GM08714 (cell line): ENCODE measurements around the gene ECHDC1.
"Not testable (repeated sequence)": the region's sequence is repeated elsewhere in the genome, so short reads cannot be mapped to it uniquely, and the experiment has no call there.

Source experiments
- H3K4me3 ChIP-seq: fragments of 200-500 bp; sonication (Bioruptor generic); 2 replicates; pipeline ENCODE4 v1.5.1; 2014; ENCODE audit warnings: mild to moderate bottlenecking, low read length, inconsistent platforms
- ZNF274 ChIP-seq: IDR thresholded peaks from 2 replicates; pipeline ENCODE4 v1.6.1; 2012; ENCODE audit warnings: mild to moderate bottlenecking, low read depth, low read length

The ECHDC1 gene

DNA sequence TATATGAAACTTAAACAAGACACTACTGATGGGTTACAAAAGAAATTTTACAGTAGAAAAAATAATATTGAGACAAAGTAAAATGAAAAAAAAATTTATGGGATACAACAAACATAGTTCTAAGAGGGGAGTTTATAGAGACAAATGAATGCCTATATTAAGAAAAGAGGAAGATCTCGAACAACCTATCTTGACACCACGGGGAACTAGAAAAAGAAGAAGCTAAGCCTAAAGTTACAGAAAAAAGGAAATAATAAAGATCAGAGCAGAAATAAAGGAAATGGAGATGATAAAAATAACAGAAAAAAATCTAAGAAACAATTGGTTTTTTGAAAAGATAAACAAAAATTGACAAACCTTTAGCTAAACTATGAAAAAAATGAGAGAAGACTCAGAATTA lies 9.1 kb upstream of the ECHDC1 start:
- TF ChIP-seq ZNF274 = no peak
- H3K4me3 ChIP-seq = no peak overlapping the region

GRCh38 chr6:127349980-127350379 lies 6.6 kb upstream of the ECHDC1 start:
- TF ChIP-seq ZNF274 = no peak
- H3K4me3 ChIP-seq = no peak overlapping the region

- TF ChIP-seq ZNF274 = no peak
- H3K4me3 ChIP-seq = no peak overlapping the region
These were observed 4.7 kb upstream of the ECHDC1 start for GRCh38 chr6:127348028-127348661.

DNA sequence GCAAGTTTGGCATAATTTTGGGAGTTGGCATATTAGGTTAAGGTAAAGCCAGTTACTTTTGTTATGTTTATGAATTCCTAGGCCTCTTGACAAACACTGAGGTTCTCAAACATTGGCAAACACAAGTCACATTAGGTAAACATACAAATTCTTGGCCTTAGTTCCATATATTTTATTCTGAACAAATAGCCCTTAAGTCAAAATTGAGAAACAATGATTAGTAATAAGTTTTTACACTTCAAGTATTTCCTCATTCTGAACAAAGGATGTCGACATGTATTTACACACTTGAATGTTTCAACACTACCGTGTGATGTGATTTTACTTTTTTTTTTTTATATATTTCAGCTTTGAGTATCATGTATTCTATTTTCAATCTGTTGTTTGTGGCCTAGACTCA lies 3.8 kb upstream of the ECHDC1 start:
- TF ChIP-seq ZNF274 = no peak
- H3K4me3 ChIP-seq = no peak overlapping the region

DNA sequence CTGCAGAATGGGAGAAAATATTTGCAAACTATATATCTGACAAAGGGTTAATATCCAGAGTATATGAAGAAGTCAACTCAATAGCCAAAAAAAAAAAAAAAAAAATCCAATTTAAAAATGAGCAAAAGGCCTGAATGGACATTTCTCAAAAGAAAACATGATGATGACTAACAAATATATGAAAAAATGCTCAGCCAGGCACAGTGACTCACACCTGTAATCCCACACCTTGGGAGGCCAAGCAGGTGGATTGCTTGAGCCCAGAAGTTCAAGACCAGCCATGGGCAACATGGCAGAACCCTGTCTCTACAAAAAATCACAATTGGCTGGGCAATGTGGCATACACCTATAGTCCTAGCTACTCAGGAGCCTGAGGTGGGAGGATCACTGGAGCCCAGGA lies 2.1 kb upstream of the ECHDC1 start:
- H3K4me3 ChIP-seq = no peak overlapping the region
- no peak for TF ChIP-seq ZNF274

DNA sequence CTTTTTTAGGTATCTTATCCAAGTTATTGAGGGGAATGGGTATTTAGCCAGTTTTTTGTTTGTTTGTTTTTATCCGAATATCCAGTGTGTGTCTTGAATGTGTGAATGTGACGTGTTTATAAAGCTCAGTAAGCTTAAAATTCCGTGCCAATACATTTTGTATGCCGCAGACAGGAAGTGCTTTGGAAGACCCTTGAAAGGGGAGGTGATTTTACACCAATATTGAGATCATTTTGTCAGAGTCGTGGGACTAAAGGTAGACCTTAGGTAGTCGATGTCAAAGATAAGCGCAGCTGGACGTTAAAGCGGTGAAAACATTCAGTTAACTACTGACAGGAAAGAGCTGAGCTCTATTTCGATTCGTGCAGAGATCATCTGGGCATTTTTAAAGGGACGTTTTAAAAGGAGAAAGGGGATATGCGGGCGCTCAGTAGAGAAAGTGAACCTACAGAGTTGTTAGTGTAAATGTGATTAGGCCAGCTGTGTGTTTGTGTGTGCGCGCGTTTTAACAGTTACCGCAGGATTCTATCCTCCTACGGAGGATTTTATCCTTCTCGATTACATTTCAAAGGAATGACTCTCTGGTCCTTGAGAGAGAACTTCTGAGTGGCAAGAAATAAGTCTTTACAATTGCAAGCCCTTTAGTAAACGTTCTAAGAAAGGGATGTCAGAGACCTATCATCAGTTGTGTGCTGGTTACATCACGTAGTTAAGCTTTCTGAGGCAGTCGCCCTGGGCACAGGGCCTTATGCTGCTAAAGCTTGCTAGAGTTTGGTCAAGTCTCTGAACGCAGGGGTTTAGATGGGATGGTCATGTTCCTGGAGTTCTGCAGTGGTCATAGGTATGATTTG lies 625 bp upstream of the ECHDC1 start:
- no peak for TF ChIP-seq ZNF274

GRCh38 chr6:127342296-127342945 lies 988 bp downstream of the ECHDC1 start:
- peak overlapping the region; percentile 77 for H3K4me3 ChIP-seq
- no peak for TF ChIP-seq ZNF274

More for the DNA sequence above, 625 bp upstream of the ECHDC1 start:
- H3K4me3 ChIP-seq = peak overlapping the region; percentile 77

- peak overlapping the region; percentile 77 for H3K4me3 ChIP-seq
- no peak for TF ChIP-seq ZNF274
These were observed 1.8 kb downstream of the ECHDC1 start for GRCh38 chr6:127341471-127342202.

DNA sequence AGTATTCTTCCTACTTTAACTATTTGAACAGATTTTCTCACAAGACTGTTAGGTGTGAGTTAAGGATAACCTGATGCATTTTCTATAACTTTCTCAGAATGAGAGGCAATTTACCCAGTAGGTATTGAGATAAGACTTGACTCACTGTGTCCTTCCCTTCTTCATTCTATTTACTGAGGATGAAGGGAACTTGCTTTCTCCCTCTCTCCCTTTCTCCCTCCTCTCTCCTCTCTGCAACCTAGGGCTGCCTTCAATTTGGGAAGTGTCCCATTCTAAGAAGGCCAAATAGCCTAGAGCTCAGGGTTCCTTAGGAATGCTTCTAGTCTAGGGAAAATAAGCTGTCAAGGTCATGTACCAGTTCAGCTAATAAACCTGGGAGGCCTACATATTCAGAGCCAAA lies 3.2 kb downstream of the ECHDC1 start:
- TF ChIP-seq ZNF274 = no peak
- peak overlapping the region; percentile 23; the same call in 1 of the 2 replicates for H3K4me3 ChIP-seq

- no peak overlapping the region for H3K4me3 ChIP-seq
- TF ChIP-seq ZNF274 = no peak
These were observed 4.5 kb downstream of the ECHDC1 start for GRCh38 chr6:127338936-127339335.

GRCh38 chr6:127332383-127332961 lies 10.9 kb downstream of the ECHDC1 start:
- TF ChIP-seq ZNF274 = no peak
- no peak overlapping the region for H3K4me3 ChIP-seq

GRCh38 chr6:127331256-127331655 lies 12.2 kb downstream of the ECHDC1 start:
- not testable (repeated sequence) for H3K4me3 ChIP-seq

DNA sequence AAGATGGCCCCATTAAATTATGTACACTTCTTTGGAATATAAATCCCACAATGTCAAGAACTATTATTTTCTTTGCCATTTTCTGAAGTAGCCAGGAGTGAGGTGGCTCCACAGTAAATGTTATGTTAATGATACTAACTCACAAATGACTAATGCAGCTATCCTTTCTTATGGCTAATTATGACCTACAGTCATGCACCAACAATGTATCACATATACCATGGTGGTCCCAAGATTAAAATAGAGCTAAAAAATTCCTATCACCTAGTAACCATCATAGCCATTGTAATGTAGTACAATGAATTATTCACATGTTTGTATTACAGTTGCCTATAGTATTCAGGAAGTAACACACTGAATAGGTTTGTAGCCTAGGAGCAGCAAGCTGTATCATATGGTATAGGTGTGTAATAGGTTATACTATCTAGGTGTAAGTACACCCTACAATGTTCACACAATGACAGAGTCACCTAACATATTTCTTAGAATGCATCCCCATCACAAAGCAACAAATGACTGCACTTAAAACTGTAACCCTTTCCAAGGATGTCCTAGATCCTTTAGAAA lies 15.3 kb downstream of the ECHDC1 start:
- no peak overlapping the region for H3K4me3 ChIP-seq
- no peak for TF ChIP-seq ZNF274

GRCh38 chr6:127319686-127320085 lies 23.7 kb downstream of the ECHDC1 start:
- no peak for TF ChIP-seq ZNF274
- no peak overlapping the region for H3K4me3 ChIP-seq
